ENCODE data around the gene BIRC3. TPM values are rescaled to one million over a fixed set of nuclear protein-coding genes. Genes with fewer than 3 reads are reported as not detected.
A peak's percentile ranks its signal among the peaks of the same experiment; 100 is the strongest.

BIRC3 gene
- polyA plus RNA-seq, 1 donor: 5.7 TPM

DNA sequence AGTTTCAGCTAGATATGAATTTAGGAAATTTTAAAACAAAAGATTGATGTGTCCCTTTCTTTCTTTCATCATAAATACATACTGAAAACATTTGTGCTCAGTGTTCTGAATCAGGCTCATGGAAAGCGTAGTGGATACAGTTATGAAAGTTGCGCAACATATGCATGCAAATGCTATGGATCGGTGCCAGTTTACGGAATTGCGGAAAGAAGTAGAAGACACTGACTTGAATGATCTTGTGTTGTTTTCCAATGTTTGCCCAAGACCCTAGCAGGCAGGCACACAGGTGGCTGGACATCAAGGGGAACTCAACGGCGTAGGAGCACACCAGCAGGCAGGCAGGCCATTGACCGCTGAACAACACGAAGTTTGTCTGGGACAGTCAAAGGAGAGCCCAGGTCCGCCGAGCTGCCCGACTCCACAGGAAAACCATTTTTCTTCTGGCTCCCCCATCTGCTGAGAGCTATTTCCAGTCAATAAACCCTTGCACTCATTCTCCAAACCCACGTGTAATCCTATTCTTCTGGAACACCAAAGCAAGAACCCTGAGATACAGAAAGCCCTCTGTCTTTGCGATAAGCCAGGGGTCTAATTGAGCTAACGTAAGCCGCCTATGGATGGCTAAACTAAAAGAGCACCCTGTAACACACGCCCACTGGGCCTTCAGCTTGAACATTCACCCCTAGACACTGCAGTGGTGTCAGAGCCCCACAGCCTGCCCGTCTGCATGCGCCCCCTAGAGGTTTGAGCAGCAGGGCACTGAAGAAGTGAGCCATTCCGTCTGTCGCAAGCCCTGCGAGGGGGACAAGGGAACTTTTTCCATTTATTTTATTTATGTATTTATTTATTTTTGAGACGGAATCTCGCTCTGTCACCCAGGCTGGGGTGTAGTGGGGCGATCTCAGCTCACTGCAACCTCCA, 7.4 kb upstream of the BIRC3 start:
- no peaks in the 10 kb centered on the region for H3K9me3 ChIP-seq (ENCODE audit: control insufficient read depth, low read depth, low read length)
- DNase-seq: no peak
- H3K27ac ChIP-seq (ENCODE audit: low read length): no peak overlapping the region
- H3K36me3 ChIP-seq (ENCODE audit: control insufficient read depth, insufficient read depth, low read length): no peaks in the 10 kb centered on the region
- peaks cover 15% of the 10 kb centered on the region for H3K4me1 ChIP-seq (ENCODE audit: control insufficient read depth, insufficient read depth, low read length)
- WGBS (ENCODE audit: insufficient coverage, low lambda C conversion rate): no CpG with 5 or more reads among the region's 25 CpGs
- no peak overlapping the region for H3K4me3 ChIP-seq (ENCODE audit: low read length)
- H3K27me3 ChIP-seq (ENCODE audit: control insufficient read depth, insufficient read depth, low read length): no peaks in the 10 kb centered on the region

DNA sequence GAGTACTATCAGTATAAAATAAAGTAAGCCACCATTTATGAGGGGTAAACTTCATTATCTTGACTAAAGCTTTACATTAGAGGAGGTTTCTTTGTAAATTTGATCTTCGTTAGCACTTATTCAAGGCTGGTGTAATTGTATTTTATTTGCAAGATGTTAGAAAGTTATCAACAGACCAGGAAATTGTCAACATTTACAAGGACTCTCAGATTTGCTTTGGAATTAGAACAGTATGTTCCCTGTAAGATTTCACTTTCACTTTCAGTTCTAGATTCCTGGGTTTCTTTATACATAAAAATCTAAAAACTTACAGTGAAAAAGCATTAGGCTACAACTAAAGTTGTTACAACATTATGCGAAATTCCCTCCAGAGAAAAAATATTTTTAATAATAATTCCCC, 4.6 kb upstream of the BIRC3 start:
- Histone ChIP-seq H3K4me1 (ENCODE audit: control insufficient read depth, insufficient read depth, low read length) (peaks cover 7% of the 10 kb centered on the region), H3K4me3 (ENCODE audit: low read length) (no peak overlapping the region), H3K27me3 (ENCODE audit: control insufficient read depth, insufficient read depth, low read length) (no peaks in the 10 kb centered on the region), H3K27ac (ENCODE audit: low read length) (peak overlapping the region; percentile 44), H3K36me3 (ENCODE audit: control insufficient read depth, insufficient read depth, low read length) (no peaks in the 10 kb centered on the region), H3K9me3 (ENCODE audit: control insufficient read depth, low read depth, low read length) (no peaks in the 10 kb centered on the region)
- 100% methylated on average over 1 of the region's 2 CpGs for WGBS (ENCODE audit: insufficient coverage, low lambda C conversion rate)
- DNase-seq: peak in 1 of 2 donors; percentile 54

DNA sequence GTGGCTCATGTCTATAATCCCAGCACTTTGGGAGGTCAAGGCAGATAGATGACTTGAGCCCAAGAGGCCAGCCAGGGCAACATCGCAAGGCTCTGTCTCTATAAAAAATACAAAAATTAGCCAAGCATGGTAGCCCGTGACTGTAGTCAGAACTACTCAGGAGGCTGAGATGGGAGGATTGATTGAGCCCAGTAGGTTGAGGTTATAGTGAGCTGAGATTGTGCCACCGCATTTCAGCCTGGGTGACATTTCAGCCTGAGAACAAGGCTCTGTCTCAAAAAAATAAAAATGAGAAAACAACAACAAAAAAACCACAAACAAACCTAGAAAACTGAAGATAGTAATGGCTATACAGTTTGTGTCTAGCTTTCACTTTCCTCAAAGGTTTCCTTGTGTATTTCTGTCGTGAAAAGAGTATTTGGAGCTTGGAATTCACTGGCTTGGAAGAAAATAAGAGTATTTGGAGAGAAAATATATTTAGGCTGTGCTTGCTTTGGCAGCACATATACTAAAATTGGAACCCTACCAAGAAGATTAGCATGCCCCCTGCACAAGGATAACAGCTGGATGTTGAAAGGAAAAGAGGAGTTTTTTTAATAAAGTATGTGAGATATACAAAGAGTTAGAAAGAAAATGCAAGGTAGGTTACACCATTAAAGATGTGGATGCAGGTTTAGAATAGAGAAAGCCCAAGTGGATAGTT, 3.9 kb upstream of the BIRC3 start:
- H3K4me1 ChIP-seq (ENCODE audit: control insufficient read depth, insufficient read depth, low read length): peaks cover 7% of the 10 kb centered on the region
- H3K9me3 ChIP-seq (ENCODE audit: control insufficient read depth, low read depth, low read length): no peaks in the 10 kb centered on the region
- no peak for DNase-seq
- peak overlapping the region; percentile 44 for H3K27ac ChIP-seq (ENCODE audit: low read length)
- no peak overlapping the region for H3K4me3 ChIP-seq (ENCODE audit: low read length)
- H3K36me3 ChIP-seq (ENCODE audit: control insufficient read depth, insufficient read depth, low read length): no peaks in the 10 kb centered on the region
- no peaks in the 10 kb centered on the region for H3K27me3 ChIP-seq (ENCODE audit: control insufficient read depth, insufficient read depth, low read length)
- WGBS (ENCODE audit: insufficient coverage, low lambda C conversion rate): no CpG with 5 or more reads among the region's 4 CpGs

DNA sequence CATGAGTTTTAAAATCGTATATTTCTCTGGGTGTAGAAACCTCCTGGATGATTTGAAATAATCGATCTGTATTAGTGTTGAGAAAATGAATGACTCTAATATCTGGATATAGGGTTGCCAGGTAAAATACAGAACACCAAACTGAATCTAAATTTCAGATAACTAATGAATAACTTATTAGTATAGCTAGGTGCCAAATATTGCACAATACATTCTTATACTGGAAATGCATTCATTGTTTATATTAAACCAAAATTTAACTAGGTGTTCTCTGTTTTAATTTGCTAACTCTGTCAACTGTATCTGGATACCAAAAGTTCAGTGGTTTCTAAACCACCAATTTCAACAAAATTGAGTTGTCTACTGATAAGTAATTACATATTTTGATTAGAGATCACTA, 2.5 kb upstream of the BIRC3 start:
- Histone ChIP-seq H3K27me3 (ENCODE audit: control insufficient read depth, insufficient read depth, low read length) (no peaks in the 10 kb centered on the region), H3K4me3 (ENCODE audit: low read length) (no peak overlapping the region), H3K27ac (ENCODE audit: low read length) (no peak overlapping the region), H3K36me3 (ENCODE audit: control insufficient read depth, insufficient read depth, low read length) (no peaks in the 10 kb centered on the region), H3K4me1 (ENCODE audit: control insufficient read depth, insufficient read depth, low read length) (peaks cover 7% of the 10 kb centered on the region), H3K9me3 (ENCODE audit: control insufficient read depth, low read depth, low read length) (no peaks in the 10 kb centered on the region)
- 100% methylated on average over 1 of the region's 2 CpGs for WGBS (ENCODE audit: insufficient coverage, low lambda C conversion rate)
- no peak for DNase-seq

DNA sequence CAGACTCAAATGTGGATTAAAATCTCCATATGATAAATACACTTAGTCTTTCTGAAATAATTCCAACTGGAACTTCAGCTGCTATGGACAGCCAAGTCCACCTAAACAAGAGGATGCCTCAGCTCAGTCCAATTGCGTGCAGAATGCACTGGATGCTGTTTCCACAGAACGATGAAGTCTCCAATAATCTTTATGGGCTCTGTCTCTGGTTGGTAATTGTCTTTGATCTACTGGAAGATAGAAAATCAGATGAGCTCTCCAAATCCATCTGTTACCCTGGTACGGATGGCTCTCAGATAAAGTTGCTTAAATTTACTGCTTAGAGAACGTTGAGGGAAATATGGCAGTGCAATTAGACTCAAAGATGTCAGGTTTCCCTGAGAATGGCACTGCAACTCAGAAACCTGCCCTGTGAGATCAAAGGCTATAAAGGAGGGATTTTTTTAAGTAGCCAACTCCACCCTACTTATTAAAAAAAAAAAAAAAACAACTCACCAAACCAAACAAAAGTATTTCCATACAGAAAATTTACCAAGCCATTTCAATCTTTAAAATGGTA, 859 bp upstream of the BIRC3 start:
- no peak overlapping the region for H3K27ac ChIP-seq (ENCODE audit: low read length)
- no peaks in the 10 kb centered on the region for H3K9me3 ChIP-seq (ENCODE audit: control insufficient read depth, low read depth, low read length)
- H3K4me3 ChIP-seq (ENCODE audit: low read length): no peak overlapping the region
- DNase-seq: no peak
- whole genome bisulfite sequencing (ENCODE audit: insufficient coverage, low lambda C conversion rate): no CpG with 5 or more reads among the region's 4 CpGs
- H3K36me3 ChIP-seq (ENCODE audit: control insufficient read depth, insufficient read depth, low read length): no peaks in the 10 kb centered on the region
- H3K27me3 ChIP-seq (ENCODE audit: control insufficient read depth, insufficient read depth, low read length): no peaks in the 10 kb centered on the region
- H3K4me1 ChIP-seq (ENCODE audit: control insufficient read depth, insufficient read depth, low read length): peaks cover 7% of the 10 kb centered on the region

DNA sequence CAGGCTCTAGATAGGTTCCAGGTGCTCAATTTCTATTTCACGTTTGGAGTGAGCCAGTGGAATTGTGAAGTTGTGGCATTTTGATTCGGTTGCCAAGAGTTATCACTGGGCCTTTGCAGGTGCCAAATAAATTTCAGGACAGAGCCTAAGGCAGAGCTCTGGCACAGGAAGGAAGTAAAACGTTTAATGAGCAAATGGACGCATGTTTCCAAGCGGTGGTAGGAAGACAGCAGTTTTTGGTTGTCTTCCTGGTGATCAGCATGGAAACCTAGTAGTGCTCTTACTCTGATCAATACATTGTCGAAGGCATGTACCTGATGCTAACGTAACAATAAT, 452 bp downstream of the BIRC3 start:
- no peaks in the 10 kb centered on the region for H3K27me3 ChIP-seq (ENCODE audit: control insufficient read depth, insufficient read depth, low read length)
- WGBS (ENCODE audit: insufficient coverage, low lambda C conversion rate): 100% methylated on average over 1 of the region's 7 CpGs
- no peaks in the 10 kb centered on the region for H3K9me3 ChIP-seq (ENCODE audit: control insufficient read depth, low read depth, low read length)
- H3K4me1 ChIP-seq (ENCODE audit: control insufficient read depth, insufficient read depth, low read length): peaks cover 7% of the 10 kb centered on the region
- H3K4me3 ChIP-seq (ENCODE audit: low read length): peak overlapping the region; percentile 54
- H3K36me3 ChIP-seq (ENCODE audit: control insufficient read depth, insufficient read depth, low read length): no peaks in the 10 kb centered on the region
- H3K27ac ChIP-seq (ENCODE audit: low read length): peak overlapping the region; percentile 49
- DNase-seq: no peak

DNA sequence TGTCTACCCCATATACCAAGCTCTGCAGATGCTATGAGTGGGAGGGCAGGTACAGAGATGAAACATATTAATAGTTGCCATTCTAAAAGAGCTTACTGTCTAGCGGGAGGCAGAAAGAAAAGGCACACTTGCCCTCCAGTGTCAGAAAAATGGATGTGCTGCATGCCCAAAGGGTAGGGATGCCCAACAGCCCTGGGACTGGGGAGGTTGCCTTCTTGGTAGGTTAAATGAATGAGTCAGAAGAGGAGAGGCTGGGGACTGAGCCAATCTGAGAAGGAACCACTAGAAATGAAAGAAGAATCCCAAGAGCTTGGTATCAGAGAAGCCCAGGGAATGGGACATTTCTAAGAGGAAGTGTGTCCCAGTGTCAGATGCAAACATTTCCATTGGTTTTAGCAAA, 1.2 kb downstream of the BIRC3 start:
- Histone ChIP-seq H3K9me3 (ENCODE audit: control insufficient read depth, low read depth, low read length) (no peaks in the 10 kb centered on the region), H3K27me3 (ENCODE audit: control insufficient read depth, insufficient read depth, low read length) (no peaks in the 10 kb centered on the region), H3K4me3 (ENCODE audit: low read length) (no peak overlapping the region), H3K4me1 (ENCODE audit: control insufficient read depth, insufficient read depth, low read length) (peaks cover 3% of the 10 kb centered on the region), H3K36me3 (ENCODE audit: control insufficient read depth, insufficient read depth, low read length) (no peaks in the 10 kb centered on the region), H3K27ac (ENCODE audit: low read length) (no peak overlapping the region)
- DNase-seq: no peak
- WGBS (ENCODE audit: insufficient coverage, low lambda C conversion rate): no CpG with 5 or more reads among the region's 1 CpG

DNA sequence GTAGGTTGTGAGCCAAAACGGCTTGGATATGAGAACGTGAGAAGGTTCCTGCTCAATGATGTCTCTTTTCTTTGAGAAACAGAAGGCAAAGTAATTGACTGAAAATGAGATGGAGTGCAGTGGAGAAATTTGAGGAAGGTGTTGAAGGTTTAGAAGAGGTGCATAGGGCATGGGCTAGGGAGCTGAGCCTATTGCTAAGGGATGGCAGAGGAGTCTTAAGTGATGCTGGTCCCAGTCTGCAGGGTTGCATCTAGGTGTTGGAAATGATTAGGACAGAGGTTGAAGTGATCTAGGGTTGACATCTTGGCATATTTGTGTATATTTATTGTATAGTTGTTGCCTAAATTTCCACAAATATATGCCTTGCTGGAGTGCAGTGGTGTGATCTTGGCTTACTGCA, 2.3 kb downstream of the BIRC3 start:
- Histone ChIP-seq H3K36me3 (ENCODE audit: control insufficient read depth, insufficient read depth, low read length) (no peaks in the 10 kb centered on the region), H3K4me3 (ENCODE audit: low read length) (no peak overlapping the region), H3K9me3 (ENCODE audit: control insufficient read depth, low read depth, low read length) (no peaks in the 10 kb centered on the region), H3K27ac (ENCODE audit: low read length) (no peak overlapping the region), H3K4me1 (ENCODE audit: control insufficient read depth, insufficient read depth, low read length) (peaks cover 3% of the 10 kb centered on the region), H3K27me3 (ENCODE audit: control insufficient read depth, insufficient read depth, low read length) (no peaks in the 10 kb centered on the region)
- no peak for DNase-seq
- 90% methylated on average over 2 of the region's 2 CpGs for WGBS (ENCODE audit: insufficient coverage, low lambda C conversion rate)

DNA sequence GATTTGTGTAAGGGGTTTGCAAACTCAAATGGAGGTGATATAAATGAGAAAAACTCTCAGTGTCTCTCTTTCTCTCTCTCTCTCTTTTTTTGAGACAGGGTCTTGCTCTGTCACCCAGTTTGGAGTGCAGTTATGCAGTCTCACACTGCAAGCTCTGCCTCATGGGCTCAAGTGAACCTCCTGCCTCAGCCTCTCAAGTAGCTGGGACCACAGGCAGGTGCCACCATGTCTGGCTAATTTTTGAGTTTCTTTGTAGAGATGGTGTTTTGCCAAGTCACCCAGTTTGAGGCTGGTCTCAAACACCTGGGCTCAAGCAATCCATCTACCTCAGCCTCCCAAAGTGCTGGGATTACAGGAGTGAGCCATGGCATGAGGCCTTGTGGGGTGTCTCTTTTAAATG, 2.9 kb downstream of the BIRC3 start:
- Histone ChIP-seq H3K4me3 (ENCODE audit: low read length) (no peak overlapping the region), H3K4me1 (ENCODE audit: control insufficient read depth, insufficient read depth, low read length) (peaks cover 3% of the 10 kb centered on the region), H3K9me3 (ENCODE audit: control insufficient read depth, low read depth, low read length) (no peaks in the 10 kb centered on the region), H3K27me3 (ENCODE audit: control insufficient read depth, insufficient read depth, low read length) (no peaks in the 10 kb centered on the region), H3K36me3 (ENCODE audit: control insufficient read depth, insufficient read depth, low read length) (no peaks in the 10 kb centered on the region), H3K27ac (ENCODE audit: low read length) (no peak overlapping the region)
- DNase-seq: no peak

DNA sequence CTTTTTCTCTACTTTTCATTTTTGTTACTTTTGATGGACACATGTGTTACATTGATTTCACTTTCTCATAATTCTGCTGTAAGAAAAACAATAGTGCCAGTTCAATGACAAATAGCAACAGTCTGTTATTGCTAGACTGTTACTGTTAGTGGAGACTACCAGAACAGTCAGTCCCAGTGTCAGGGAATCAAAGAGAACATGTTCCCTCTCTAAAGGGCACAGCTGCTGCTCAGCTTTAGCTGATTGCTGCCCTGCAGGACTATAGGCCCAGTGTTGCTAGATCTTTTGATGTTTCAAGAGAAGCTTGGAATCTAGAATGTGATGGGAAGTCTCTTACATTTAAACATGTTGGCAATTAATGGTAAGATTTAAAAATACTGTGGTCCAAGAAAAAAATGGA, 3.4 kb downstream of the BIRC3 start:
- H3K4me1 ChIP-seq (ENCODE audit: control insufficient read depth, insufficient read depth, low read length): peaks cover 3% of the 10 kb centered on the region
- H3K27ac ChIP-seq (ENCODE audit: low read length): no peak overlapping the region
- no peaks in the 10 kb centered on the region for H3K36me3 ChIP-seq (ENCODE audit: control insufficient read depth, insufficient read depth, low read length)
- H3K4me3 ChIP-seq (ENCODE audit: low read length): no peak overlapping the region
- no peak for DNase-seq
- H3K27me3 ChIP-seq (ENCODE audit: control insufficient read depth, insufficient read depth, low read length): no peaks in the 10 kb centered on the region
- no peaks in the 10 kb centered on the region for H3K9me3 ChIP-seq (ENCODE audit: control insufficient read depth, low read depth, low read length)

All from large intestine (tissue), 3 donors.